HEK293T (cell line): ENCODE measurements around the gene TRPC4.

Experiments used
- ARNT ChIP-seq: fragments of 450-650 bp; IDR thresholded peaks from 2 replicates; pipeline ENCODE4 v1.6.1; 2017; ENCODE audit warnings: mild to moderate bottlenecking
- BHLHE40 ChIP-seq: fragments of 450-650 bp; IDR thresholded peaks from 2 replicates; pipeline ENCODE4 v1.6.1; 2016; ENCODE audit warnings: mild to moderate bottlenecking, moderate library complexity, borderline replicate concordance
- FOXA1 ChIP-seq: fragments of 450-650 bp; IDR thresholded peaks from 2 replicates; pipeline ENCODE4 v1.6.1; 2016; ENCODE audit warnings: mild to moderate bottlenecking
- FOXK2 ChIP-seq: fragments of 450-650 bp; IDR thresholded peaks from 2 replicates; pipeline ENCODE4 v1.6.1; 2016; ENCODE audit warnings: mild to moderate bottlenecking
- FOXM1 ChIP-seq: fragments of 450-650 bp; IDR thresholded peaks from 2 replicates; pipeline ENCODE4 v1.6.1; 2017; ENCODE audit warnings: mild to moderate bottlenecking, borderline replicate concordance
- SP1 ChIP-seq: fragments of 450-650 bp; IDR thresholded peaks from 2 replicates; pipeline ENCODE4 v1.6.1; 2017
- SUZ12 ChIP-seq: fragments of 450-650 bp; IDR thresholded peaks from 2 replicates; pipeline ENCODE4 v1.6.1; 2016; ENCODE audit warnings: mild to moderate bottlenecking
- TARDBP ChIP-seq: fragments of 450-650 bp; IDR thresholded peaks from 2 replicates; pipeline ENCODE4 v1.6.1; 2016
- ZNF384 ChIP-seq: fragments of 450-650 bp; IDR thresholded peaks from 2 replicates; pipeline ENCODE4 v1.6.1; 2016

- TF ChIP-seq BHLHE40 = no peak
- TF ChIP-seq ARNT = no peak
- TF ChIP-seq SP1 = no peak
- no peak for TF ChIP-seq FOXK2
- no peak for TF ChIP-seq SUZ12
- TF ChIP-seq ZNF384 = no peak
- TF ChIP-seq FOXA1 = no peak
- TF ChIP-seq FOXM1 = no peak
- no peak for TF ChIP-seq TARDBP
Observed at GRCh38 chr13:37685206-37685605, 184.4 kb downstream of the TRPC4 start.
